Upper lobe of right lung (tissue), 1 donor: ENCODE data around the gene SPDEF. TPM values are rescaled to one million over a fixed set of nuclear protein-coding genes. Genes with fewer than 3 reads are reported as not detected.

ENCODE experiments used
- ATAC-seq: fragments of 200-7000 bp; cut with Tn5 transposase; one replicate; pipeline ENCODE4 v1.9.1; 2020; ENCODE audit warnings: mild to moderate bottlenecking, moderate library complexity
- DNase-seq: peaks from one replicate; pipeline ENCODE4 v3.0.0-alpha.2; 2020
- H3K27ac ChIP-seq: fragments of 200-600 bp; one replicate; pipeline ENCODE4 v1.8.0; 2022
- H3K27me3 ChIP-seq: fragments of 200-600 bp; one replicate; pipeline ENCODE4 v1.8.0; 2022; ENCODE audit warnings: mild to moderate bottlenecking
- H3K36me3 ChIP-seq: fragments of 200-600 bp; one replicate; pipeline ENCODE4 v1.8.0; 2022
- H3K4me1 ChIP-seq: fragments of 200-600 bp; one replicate; pipeline ENCODE4 v1.8.0; 2022
- H3K4me3 ChIP-seq: fragments of 200-600 bp; one replicate; pipeline ENCODE4 v1.8.0; 2022; ENCODE audit warnings: mild to moderate bottlenecking
- H3K9me3 ChIP-seq: fragments of 200-600 bp; one replicate; pipeline ENCODE4 v1.8.0; 2022
- intact Hi-C: fragments of 100-400 bp; cut with DNase I; formaldehyde crosslinking; loops from one replicate; pipeline ENCODE4 v1.11.0; 2022
- total RNA-seq: library from RNA; stranded (reverse); fragmentation: NEBNext Ultra II Directional; extraction: Animal tissue kit (Norgen Biotek cat#: 25700); gene quantifications from one replicate; pipeline ENCODE4 v1.2.1, GENCODE V29; 2021
- TF ChIP-seq, protein P1 (sequence below): fragments of 200-600 bp; IDR thresholded peaks from one replicate; pipeline ENCODE4 v1.8.0; 2022; ENCODE audit warnings: antibody characterized with exemption
- donor health status: DM: no; HTN: yes; CAD: no; lungs with severe emphysema.

The SPDEF gene
- total RNA-seq, 1 donor from 2014 or later: 1.3 TPM

DNA sequence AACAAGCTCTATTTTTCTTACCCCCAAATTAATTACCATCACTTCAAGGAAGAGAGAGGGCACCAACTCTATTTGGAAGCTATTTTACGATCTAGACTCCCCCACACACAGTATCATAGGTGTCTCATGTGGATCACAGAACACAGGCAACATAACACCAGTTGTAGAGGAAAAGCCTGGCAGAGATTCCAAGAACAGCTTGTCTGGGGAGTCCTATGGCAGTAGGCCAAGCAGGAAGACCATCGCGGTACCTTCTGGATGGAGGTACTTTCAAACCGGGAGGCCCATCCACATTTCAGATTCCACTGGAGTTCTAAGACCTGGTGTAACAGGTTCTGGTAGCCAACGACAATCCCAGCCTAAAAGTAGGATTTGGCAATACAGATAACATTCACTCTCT is 37.6 kb upstream of the SPDEF start:
- intact Hi-C loops: no loop called here
- TF ChIP-seq, protein P1, sequence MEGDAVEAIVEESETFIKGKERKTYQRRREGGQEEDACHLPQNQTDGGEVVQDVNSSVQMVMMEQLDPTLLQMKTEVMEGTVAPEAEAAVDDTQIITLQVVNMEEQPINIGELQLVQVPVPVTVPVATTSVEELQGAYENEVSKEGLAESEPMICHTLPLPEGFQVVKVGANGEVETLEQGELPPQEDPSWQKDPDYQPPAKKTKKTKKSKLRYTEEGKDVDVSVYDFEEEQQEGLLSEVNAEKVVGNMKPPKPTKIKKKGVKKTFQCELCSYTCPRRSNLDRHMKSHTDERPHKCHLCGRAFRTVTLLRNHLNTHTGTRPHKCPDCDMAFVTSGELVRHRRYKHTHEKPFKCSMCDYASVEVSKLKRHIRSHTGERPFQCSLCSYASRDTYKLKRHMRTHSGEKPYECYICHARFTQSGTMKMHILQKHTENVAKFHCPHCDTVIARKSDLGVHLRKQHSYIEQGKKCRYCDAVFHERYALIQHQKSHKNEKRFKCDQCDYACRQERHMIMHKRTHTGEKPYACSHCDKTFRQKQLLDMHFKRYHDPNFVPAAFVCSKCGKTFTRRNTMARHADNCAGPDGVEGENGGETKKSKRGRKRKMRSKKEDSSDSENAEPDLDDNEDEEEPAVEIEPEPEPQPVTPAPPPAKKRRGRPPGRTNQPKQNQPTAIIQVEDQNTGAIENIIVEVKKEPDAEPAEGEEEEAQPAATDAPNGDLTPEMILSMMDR: no peak
- H3K4me1 ChIP-seq: peaks cover 12% of the 10 kb centered on the region
- no peak overlapping the region for H3K27ac ChIP-seq
- no peaks in the 10 kb centered on the region for H3K27me3 ChIP-seq
- DNase-seq (no peak), ATAC-seq (no peak)
- no peaks in the 10 kb centered on the region for H3K9me3 ChIP-seq
- H3K36me3 ChIP-seq: peaks cover 14% of the 10 kb centered on the region
- H3K4me3 ChIP-seq: no peak overlapping the region

- Histone ChIP-seq H3K4me3 (no peak overlapping the region), H3K4me1 (no peaks in the 10 kb centered on the region), H3K36me3 (peaks cover 26% of the 10 kb centered on the region), H3K27ac (no peak overlapping the region), H3K9me3 (no peaks in the 10 kb centered on the region), H3K27me3 (no peaks in the 10 kb centered on the region)
- intact Hi-C loops: no loop called here
- TF ChIP-seq, protein P1: no peak
- ATAC-seq: no peak
- no peak for DNase-seq
Measured at GRCh38 chr6:34592208-34592952, 36.3 kb upstream of the SPDEF start.

GRCh38 chr6:34589691-34590090 is 33.6 kb upstream of the SPDEF start:
- Histone ChIP-seq H3K4me1 (no peaks in the 10 kb centered on the region), H3K27ac (no peak overlapping the region), H3K4me3 (no peak overlapping the region), H3K9me3 (no peaks in the 10 kb centered on the region), H3K27me3 (no peaks in the 10 kb centered on the region), H3K36me3 (peaks cover 33% of the 10 kb centered on the region)
- no peak for ATAC-seq
- DNase-seq: no peak
- TF ChIP-seq, protein P1: no peak
- intact Hi-C loops: no loop called here

- peaks cover 33% of the 10 kb centered on the region for H3K36me3 ChIP-seq
- no peaks in the 10 kb centered on the region for H3K27me3 ChIP-seq
- TF ChIP-seq, protein P1: no peak
- ATAC-seq (no peak), DNase-seq (no peak)
- intact Hi-C loops: no loop called here
- no peaks in the 10 kb centered on the region for H3K4me1 ChIP-seq
- H3K4me3 ChIP-seq: no peak overlapping the region
- no peak overlapping the region for H3K27ac ChIP-seq
- H3K9me3 ChIP-seq: no peaks in the 10 kb centered on the region
Measured at GRCh38 chr6:34589140-34589539, 33.0 kb upstream of the SPDEF start.

DNA sequence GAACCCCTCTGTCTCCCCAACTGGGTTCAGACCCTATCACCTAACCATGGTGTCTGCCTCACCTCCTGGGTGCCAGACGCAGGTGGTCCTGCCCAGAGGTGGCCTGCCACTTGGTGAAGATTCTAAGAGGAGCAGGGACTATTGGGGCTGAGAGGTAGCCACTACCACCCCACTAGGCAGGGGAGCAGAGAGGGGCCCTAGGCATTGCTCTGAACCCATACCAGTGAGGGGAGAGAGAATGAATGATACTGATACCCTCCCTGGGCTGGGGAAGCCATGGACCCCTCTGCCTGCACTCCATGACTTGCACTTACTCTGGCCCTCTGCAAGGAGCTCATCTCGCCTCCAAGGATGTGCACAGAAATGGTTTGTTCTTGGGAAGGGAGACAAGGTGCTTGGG is 31.7 kb upstream of the SPDEF start:
- Histone ChIP-seq H3K27me3 (no peaks in the 10 kb centered on the region), H3K4me3 (no peak overlapping the region), H3K4me1 (no peaks in the 10 kb centered on the region), H3K9me3 (no peaks in the 10 kb centered on the region), H3K27ac (no peak overlapping the region), H3K36me3 (peaks cover 33% of the 10 kb centered on the region)
- intact Hi-C loops: no loop called here
- TF ChIP-seq, protein P1: no peak
- DNase-seq (no peak), ATAC-seq (no peak)
